SK-N-SH (cell line): Measurements from ENCODE around the gene COL4A3.

Experiments
- CTCF ChIP-seq: fragments of 200-600 bp; sonication (generic); IDR thresholded peaks from 2 replicates; pipeline ENCODE4 v1.6.1; 2017; ENCODE audit warnings: antibody characterized with exemption, mild to moderate bottlenecking, moderate library complexity
- EP300 ChIP-seq, 2 experiments: IDR thresholded peaks; 2 replicates each; pipeline versions ENCODE4 v1.4.0 to v1.6.1; 2012; ENCODE audit warnings: borderline replicate concordance in 1 of 2, low read depth in 1 of 2, low read length in 1 of 2
- FOSL2 ChIP-seq: IDR thresholded peaks from 2 replicates; pipeline ENCODE4 v1.4.0; 2012; ENCODE audit warnings: low read depth, mild to moderate bottlenecking, moderate library complexity, borderline replicate concordance
- FOXJ3 ChIP-seq: sonication (generic); formaldehyde crosslinking; IDR thresholded peaks from 2 replicates; pipeline ENCODE4 v1.5.1; 2020; ENCODE audit warnings: mild to moderate bottlenecking, missing genetic modification reagents
- GATA2 ChIP-seq: sonication (generic); formaldehyde crosslinking; IDR thresholded peaks from 2 replicates; pipeline ENCODE4 v1.5.0; 2020; ENCODE audit warnings: mild to moderate bottlenecking, missing genetic modification reagents
- IRF3 ChIP-seq: fragments of 150-350 bp; IDR thresholded peaks from 2 replicates; pipeline ENCODE4 v1.6.1; 2016; ENCODE audit warnings: mild to moderate bottlenecking, low read depth, low read length
- JUND ChIP-seq: IDR thresholded peaks from 2 replicates; pipeline ENCODE4 v1.4.0; 2012
- MAX ChIP-seq: IDR thresholded peaks from 2 replicates; pipeline ENCODE4 v1.4.0; 2012; ENCODE audit warnings: low read depth
- PBX3 ChIP-seq: IDR thresholded peaks from 2 replicates; pipeline ENCODE4; 2012
- POLR2AphosphoS5 ChIP-seq: IDR thresholded peaks from 2 replicates; pipeline ENCODE4 v1.6.1; 2012; ENCODE audit warnings: low read depth, low read length
- SIN3A ChIP-seq: IDR thresholded peaks from 2 replicates; pipeline ENCODE4 v1.6.1; 2012; ENCODE audit warnings: low read depth, mild to moderate bottlenecking, low read length, moderate library complexity, borderline replicate concordance
- SMC3 ChIP-seq: IDR thresholded peaks from 2 replicates; pipeline ENCODE4 v1.6.1; 2012; ENCODE audit warnings: low read depth, low read length, improper control_type of control experiment
- TAF1 ChIP-seq: IDR thresholded peaks from 2 replicates; pipeline ENCODE4 v1.6.1; 2012; ENCODE audit warnings: low read depth, mild to moderate bottlenecking, low read length, moderate library complexity, borderline replicate concordance
- USF2 ChIP-seq: fragments of 150-350 bp; IDR thresholded peaks from 2 replicates; pipeline ENCODE4 v1.6.1; 2017; ENCODE audit warnings: antibody characterized with exemption, low read length, low read depth, borderline replicate concordance

- no peak for TF ChIP-seq SIN3A
- TF ChIP-seq EP300 (IDR thresholded peaks at IDR 0.05; ENCODE audit: borderline replicate concordance in 1 of 2, low read depth in 1 of 2, low read length in 1 of 2): no peak
- TF ChIP-seq JUND: no peak
- no peak for TF ChIP-seq FOSL2
- no peak for TF ChIP-seq POLR2AphosphoS5
- TF ChIP-seq PBX3: no peak
- no peak for TF ChIP-seq CTCF
- no peak for TF ChIP-seq FOXJ3 (CRISPR knock-in tag)
- no peak for TF ChIP-seq MAX
- no peak for TF ChIP-seq USF2
- no peak for TF ChIP-seq SMC3
- no peak for TF ChIP-seq TAF1
- TF ChIP-seq GATA2 (CRISPR knock-in tag): no peak
- no peak for TF ChIP-seq IRF3
Measured at GRCh38 chr2:227348324-227348723, 183.9 kb downstream of the COL4A3 start.
